H1 (cell line): ENCODE measurements around the gene HOXB9. TPM values are rescaled to one million over a fixed set of nuclear protein-coding genes. Genes with fewer than 3 reads are reported as not detected.

Source experiments
- HDAC2 ChIP-seq, 2 experiments: fragments of 300-600 bp in 1 of 2; sonication (generic) in 1 of 2; IDR thresholded peaks; 2 replicates each; pipeline ENCODE4 v1.6.1; 2011 to 2012; ENCODE audit warnings: low read depth in 2 of 2, low read length in 2 of 2, mild to moderate bottlenecking in 2 of 2, moderate library complexity in 2 of 2, borderline replicate concordance in 1 of 2, inconsistent platforms in 1 of 2
- microRNA counts: library from miRNA; unstranded; fragments of <30 nt; microRNA quantifications from one replicate; lab custom pipeline; 2015
- microRNA-seq, 2 experiments: library from miRNA; unstranded; fragments of <30 nt; microRNA quantifications; one replicate each; pipeline versions ENCODE4 to v1.2.0, GENCODE V29; 2016 to 2020; ENCODE audit warnings: borderline microRNAs expressed in 2 of 2, borderline number of aligned reads in 2 of 2, borderline replicate concordance in 1 of 2
- polyA plus RNA-seq, 7 experiments: library from polyadenylated mRNA; depleted of rRNA in 3 of 7; stranded (reverse) in 5 of 7; unstranded in 2 of 7; fragments of >200 nt in 5 of 7; fragments of 200-250 nt in 2 of 7; gene quantifications; 1 replicate in 5 of 7; 2 replicates in 1 of 7; 4 replicates in 1 of 7; pipeline versions ENCODE4 v1.2.1 to v1.2.3, GENCODE V29; 2011 to 2013; ENCODE audit warnings: missing spikeins in 2 of 7, mixed read lengths in 2 of 7
- small RNA-seq: library from polyadenylated mRNA; stranded (forward); fragments of <200 nt; extraction: miRNeasy Mini kit (QIAGEN cat#:217004); gene quantifications from one replicate; pipeline ENCODE3, GENCODE V24; 2013; ENCODE audit not compliant: insufficient read depth
- total RNA-seq: library from RNA; stranded (reverse); fragmentation: NEBNext Ultra II Directional; extraction: Animal tissue kit (Norgen Biotek cat#: 25700); gene quantifications from 2 replicates; pipeline ENCODE4 v1.2.1, GENCODE V29; 2021

HOXB9 gene
- total and polyA plus RNA-seq, 2 of the 8 experiments (the other 6 are each of a cell fraction or from before 2014, with no cell fraction given), result not detected

GRCh38 chr17:48571826-48572417 is 54.2 kb downstream of the HOXB9 start (continued):
- no peak for TF ChIP-seq HDAC2 (IDR thresholded peaks at IDR 0.05; ENCODE audit: borderline replicate concordance in 1 of 2, low read depth in 2 of 2, low read length in 2 of 2)

MicroRNAs encoded within 50 kb of the gene (microRNA counts, 767-probe panel; counts per million panel counts)
- 879 counts per million, percentile 95 among the panel's probes with 10 or more counts for microRNA hsa-miR-10a-5p (lab: Ali Mortazavi, UCI)

Small RNAs within 50 kb of the gene (microRNA-seq; reads per million reads assigned to microRNA genes)
- gene MIR196A1, result 0 reads per million in 2 experiments

Small RNAs within 50 kb of the gene (small RNA-seq; reads per million reads assigned to genes)
- not detected for gene MIR196A1

Other genes starting within 250 kb of the HOXB9 start
- not detected in 2 replicates for gene SKAP1, start 196.1 kb downstream of the HOXB9 start, total RNA-seq
- gene SKAP1, start 196.1 kb downstream of the HOXB9 start, polyA plus RNA-seq (2011; rRNA removed), result not detected in 2 replicates
- gene HOXB1, start 95.3 kb downstream of the HOXB9 start, total RNA-seq, result not detected in 2 replicates
- not detected in 2 replicates for gene HOXB1, start 95.3 kb downstream of the HOXB9 start, polyA plus RNA-seq (2011; rRNA removed)
- gene HOXB2, start 81.2 kb downstream of the HOXB9 start, total RNA-seq, result not detected in 2 replicates
- not detected in 2 replicates for gene HOXB2, start 81.2 kb downstream of the HOXB9 start, polyA plus RNA-seq (2011; rRNA removed)
- not detected in 2 replicates for gene HOXB4, start 48.0 kb downstream of the HOXB9 start, total RNA-seq
- gene HOXB4, start 48.0 kb downstream of the HOXB9 start, polyA plus RNA-seq (2011; rRNA removed), result not detected in 2 replicates
- gene HOXB3, start 36.1 kb downstream of the HOXB9 start, total RNA-seq, result not detected in 2 replicates
- not detected in 2 replicates for gene HOXB3, start 36.1 kb downstream of the HOXB9 start, polyA plus RNA-seq (2011; rRNA removed)
- gene HOXB5, start 32.6 kb downstream of the HOXB9 start, total RNA-seq, result not detected in 2 replicates
- not detected in 2 replicates for gene HOXB5, start 32.6 kb downstream of the HOXB9 start, polyA plus RNA-seq (2011; rRNA removed)
- not detected in 2 replicates for gene HOXB6, start 21.4 kb downstream of the HOXB9 start, total RNA-seq
- not detected in 2 replicates for gene HOXB6, start 21.4 kb downstream of the HOXB9 start, polyA plus RNA-seq (2011; rRNA removed)
- not detected in 2 replicates for gene HOXB7, start 15.3 kb downstream of the HOXB9 start, total RNA-seq
- not detected in 2 replicates for gene HOXB7, start 15.3 kb downstream of the HOXB9 start, polyA plus RNA-seq (2011; rRNA removed)
- not detected in 2 replicates for gene HOXB8, start 11.1 kb downstream of the HOXB9 start, total RNA-seq
- gene HOXB8, start 11.1 kb downstream of the HOXB9 start, polyA plus RNA-seq (2011; rRNA removed), result not detected in 2 replicates
- gene PRAC1, start 96.2 kb upstream of the HOXB9 start, total RNA-seq, result not detected in 2 replicates
- gene PRAC1, start 96.2 kb upstream of the HOXB9 start, polyA plus RNA-seq (2011; rRNA removed), result not detected in 2 replicates
- gene PRAC2, start 96.8 kb upstream of the HOXB9 start, total RNA-seq, result not detected in 2 replicates
- gene PRAC2, start 96.8 kb upstream of the HOXB9 start, polyA plus RNA-seq (2011; rRNA removed), result not detected in 2 replicates
- not detected in 2 replicates for gene HOXB13, start 102.4 kb upstream of the HOXB9 start, total RNA-seq
- not detected in 2 replicates for gene HOXB13, start 102.4 kb upstream of the HOXB9 start, polyA plus RNA-seq (2011; rRNA removed)
- 2.6 and 2.7 TPM in 2 replicates for gene TTLL6, start 190.9 kb upstream of the HOXB9 start, total RNA-seq
- gene TTLL6, start 190.9 kb upstream of the HOXB9 start, polyA plus RNA-seq (2011; rRNA removed), result 4.3 and 5.0 TPM in 2 replicates
- gene CALCOCO2, start 204.7 kb upstream of the HOXB9 start, total RNA-seq, result 27.7 and 31.8 TPM in 2 replicates
- 9.5 and 12.1 TPM in 2 replicates for gene CALCOCO2, start 204.7 kb upstream of the HOXB9 start, polyA plus RNA-seq (2011; rRNA removed)